ENCODE results near the gene MYRIP. TPM values are rescaled to one million over a fixed set of nuclear protein-coding genes. Genes with fewer than 3 reads are reported as not detected.

Gene MYRIP
- total RNA-seq, 4 donors from 2014 or later = 1.6 to 7.1 (median 3.6) TPM

DNA sequence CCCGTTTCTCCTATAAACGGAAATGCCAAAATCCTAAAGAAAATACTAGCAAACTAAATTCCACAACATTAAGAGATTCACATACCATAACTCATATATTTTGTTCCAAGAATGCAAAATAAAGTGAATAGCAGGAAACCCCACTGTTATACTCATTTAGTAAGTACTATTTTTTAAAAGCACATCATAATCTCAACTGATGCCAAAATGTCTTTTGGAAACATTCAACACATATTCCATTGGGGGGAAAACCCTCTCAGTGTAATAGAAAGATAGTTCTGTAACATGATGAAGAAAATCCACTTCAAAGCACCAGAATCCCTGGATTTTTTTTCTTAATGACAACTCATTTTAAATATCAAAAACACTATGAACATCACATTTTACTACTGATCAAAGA is 407.1 kb downstream of the MYRIP start:
- Histone ChIP-seq H3K27me3 (no peaks in the 10 kb centered on the region), H3K9me3 (no peaks in the 10 kb centered on the region), H3K27ac (no peak overlapping the region), H3K4me1 (no peaks in the 10 kb centered on the region), H3K4me3 (replicated peaks in 1 of 3) (no peak overlapping the region), H3K36me3 (no peaks in the 10 kb centered on the region)
- WGBS, 2 donors = 82 to 83% methylated on average over 2 of the region's 2 CpGs
- TF ChIP-seq POLR2A (IDR thresholded peaks at IDR 0.05) = no peak
- TF ChIP-seq, protein P1, sequence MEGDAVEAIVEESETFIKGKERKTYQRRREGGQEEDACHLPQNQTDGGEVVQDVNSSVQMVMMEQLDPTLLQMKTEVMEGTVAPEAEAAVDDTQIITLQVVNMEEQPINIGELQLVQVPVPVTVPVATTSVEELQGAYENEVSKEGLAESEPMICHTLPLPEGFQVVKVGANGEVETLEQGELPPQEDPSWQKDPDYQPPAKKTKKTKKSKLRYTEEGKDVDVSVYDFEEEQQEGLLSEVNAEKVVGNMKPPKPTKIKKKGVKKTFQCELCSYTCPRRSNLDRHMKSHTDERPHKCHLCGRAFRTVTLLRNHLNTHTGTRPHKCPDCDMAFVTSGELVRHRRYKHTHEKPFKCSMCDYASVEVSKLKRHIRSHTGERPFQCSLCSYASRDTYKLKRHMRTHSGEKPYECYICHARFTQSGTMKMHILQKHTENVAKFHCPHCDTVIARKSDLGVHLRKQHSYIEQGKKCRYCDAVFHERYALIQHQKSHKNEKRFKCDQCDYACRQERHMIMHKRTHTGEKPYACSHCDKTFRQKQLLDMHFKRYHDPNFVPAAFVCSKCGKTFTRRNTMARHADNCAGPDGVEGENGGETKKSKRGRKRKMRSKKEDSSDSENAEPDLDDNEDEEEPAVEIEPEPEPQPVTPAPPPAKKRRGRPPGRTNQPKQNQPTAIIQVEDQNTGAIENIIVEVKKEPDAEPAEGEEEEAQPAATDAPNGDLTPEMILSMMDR (IDR thresholded peaks at IDR 0.05) = no peak
- DNase-seq = no peak
- intact Hi-C loops (cut with DNase I) = no loop called here

DNA sequence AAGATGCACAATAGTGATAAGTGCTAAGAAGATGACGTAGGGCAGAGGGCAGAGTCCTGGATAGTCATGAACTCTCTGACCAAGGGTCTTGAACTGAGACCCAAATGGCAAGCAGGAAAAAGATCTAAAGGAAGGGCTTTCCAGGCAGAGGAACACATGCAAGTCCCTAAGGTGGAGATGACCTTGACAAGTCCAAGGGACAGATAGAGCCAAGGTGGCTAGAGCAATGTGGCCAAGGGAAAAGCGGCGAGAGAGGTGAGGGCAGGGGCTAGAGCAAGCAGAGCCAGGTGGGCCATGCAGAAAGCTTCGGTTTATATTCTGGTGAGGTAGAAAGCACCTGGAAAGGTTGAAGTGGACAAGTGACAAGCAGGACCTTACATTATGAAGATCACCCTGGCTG is 414.4 kb downstream of the MYRIP start:
- 91 to 92% methylated on average over 4 of the region's 4 CpGs for WGBS, 2 donors
- no peak for DNase-seq
- intact Hi-C loops (cut with DNase I) = no loop called here

DNA sequence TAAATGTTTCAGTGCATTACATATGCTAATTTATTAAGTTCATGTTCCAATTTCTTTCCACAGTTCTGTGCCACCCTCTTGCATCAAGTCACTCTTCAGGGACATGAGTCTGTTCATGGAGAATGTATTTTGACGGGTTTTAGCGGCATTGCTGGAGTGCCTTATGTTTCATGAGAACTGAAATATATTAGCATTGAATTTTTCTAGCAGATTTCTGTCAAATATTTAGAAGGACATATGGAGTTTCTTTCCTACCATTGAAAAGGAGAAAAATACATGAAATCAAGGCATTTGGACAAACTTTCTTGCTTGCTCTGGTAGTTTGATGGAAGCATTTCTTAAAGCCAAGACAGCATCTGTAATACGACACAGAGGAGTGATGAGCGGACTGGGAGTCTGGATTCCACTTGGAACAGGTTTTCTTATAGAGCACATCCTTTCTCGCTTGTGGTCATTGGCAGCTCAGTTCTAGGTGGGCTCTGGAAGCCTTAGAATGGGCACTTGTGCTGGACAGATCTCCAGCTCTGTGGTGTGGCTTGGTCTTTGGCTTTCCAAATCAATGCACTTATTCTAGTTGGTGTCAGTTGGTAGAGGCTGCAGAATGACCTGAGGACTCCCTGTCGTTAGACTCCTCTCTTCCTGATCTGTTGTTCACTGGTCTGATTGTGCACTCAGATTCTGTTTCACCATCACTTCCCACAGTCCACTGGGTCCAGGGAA is 415.5 kb downstream of the MYRIP start:
- H3K27me3 ChIP-seq = no peaks in the 10 kb centered on the region
- no peak for TF ChIP-seq POLR2A (IDR thresholded peaks at IDR 0.05)
- TF ChIP-seq, protein P1 (IDR thresholded peaks at IDR 0.05) = no peak
- DNase-seq = no peak
- no peak overlapping the region for H3K4me3 ChIP-seq (replicated peaks in 1 of 3)
- H3K36me3 ChIP-seq = no peaks in the 10 kb centered on the region
- WGBS, 2 donors = 95 to 98% methylated on average over 6 of the region's 6 CpGs
- H3K27ac ChIP-seq = no peak overlapping the region
- no peaks in the 10 kb centered on the region for H3K4me1 ChIP-seq
- H3K9me3 ChIP-seq = no peaks in the 10 kb centered on the region
- intact Hi-C loops (cut with DNase I) = no loop called here

More for the DNA sequence above, 414.4 kb downstream of the MYRIP start:
- Histone ChIP-seq H3K27me3 (no peaks in the 10 kb centered on the region), H3K9me3 (no peaks in the 10 kb centered on the region), H3K27ac (no peak overlapping the region), H3K36me3 (no peaks in the 10 kb centered on the region), H3K4me1 (no peaks in the 10 kb centered on the region), H3K4me3 (replicated peaks in 1 of 3) (no peak overlapping the region)
- no peak for TF ChIP-seq POLR2A (IDR thresholded peaks at IDR 0.05)
- TF ChIP-seq, protein P1 (IDR thresholded peaks at IDR 0.05) = no peak

DNA sequence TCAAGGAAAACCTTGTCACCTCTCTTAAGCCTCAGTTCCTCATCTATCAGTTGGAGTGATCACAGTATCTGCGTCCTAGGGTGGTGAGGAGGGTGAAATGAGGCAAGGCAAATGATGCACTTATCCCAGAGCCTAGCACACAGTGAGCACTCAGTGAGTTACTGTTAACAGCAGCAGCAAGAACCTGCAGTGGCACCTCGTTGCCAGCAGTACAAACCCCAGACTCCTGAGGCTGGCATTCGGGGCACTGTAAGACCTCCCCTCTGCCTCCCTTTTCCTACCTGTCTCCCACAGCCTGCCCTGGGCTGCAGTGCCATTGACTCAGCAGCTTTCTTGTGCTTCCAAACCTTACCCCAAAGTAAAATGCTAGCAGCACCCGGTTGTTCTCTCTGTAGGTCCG is 417.2 kb downstream of the MYRIP start:
- H3K36me3 ChIP-seq = no peaks in the 10 kb centered on the region
- no peak overlapping the region for H3K4me3 ChIP-seq (replicated peaks in 1 of 3)
- intact Hi-C loops (cut with DNase I) = no loop called here
- H3K9me3 ChIP-seq = no peaks in the 10 kb centered on the region
- H3K27ac ChIP-seq = no peak overlapping the region
- 88 to 91% methylated on average over 5 of the region's 5 CpGs for WGBS, 2 donors
- TF ChIP-seq, protein P1 (IDR thresholded peaks at IDR 0.05) = no peak
- H3K27me3 ChIP-seq = no peaks in the 10 kb centered on the region
- no peaks in the 10 kb centered on the region for H3K4me1 ChIP-seq
- no peak for DNase-seq

DNA sequence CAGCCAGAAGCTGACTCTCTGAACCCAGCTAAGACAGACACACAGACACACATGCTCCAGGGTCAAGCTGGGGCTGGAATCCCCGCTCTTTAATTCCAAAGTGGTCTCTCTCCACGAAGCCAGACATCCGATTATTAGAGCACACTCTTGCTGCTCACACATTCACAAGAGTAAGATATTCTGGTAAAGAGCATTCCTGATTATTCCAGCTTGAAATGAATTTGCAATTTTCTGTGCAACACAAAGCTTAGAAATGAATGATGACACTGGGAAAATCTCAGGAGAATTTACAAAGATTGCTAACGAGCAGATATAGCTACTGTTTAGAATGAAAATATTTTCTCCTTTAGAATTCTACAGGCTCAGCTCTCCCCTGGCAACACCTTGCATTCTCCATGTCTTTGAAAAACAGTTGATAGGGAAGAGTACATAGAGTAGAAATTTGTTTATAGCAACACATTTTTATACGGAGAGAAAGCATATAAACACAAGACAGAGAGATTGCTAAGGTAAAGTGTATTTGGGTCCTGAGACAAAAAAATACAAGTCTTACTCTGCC is 419.5 kb downstream of the MYRIP start:
- WGBS, 2 donors = 82 to 84% methylated on average over 5 of the region's 5 CpGs
- no peaks in the 10 kb centered on the region for H3K9me3 ChIP-seq
- DNase-seq = no peak
- no peak overlapping the region for H3K4me3 ChIP-seq (replicated peaks in 1 of 3)
- H3K36me3 ChIP-seq = no peaks in the 10 kb centered on the region
- no peak overlapping the region for H3K27ac ChIP-seq
- no peak for TF ChIP-seq POLR2A (IDR thresholded peaks at IDR 0.05)
- TF ChIP-seq, protein P1 (IDR thresholded peaks at IDR 0.05) = no peak
- no peaks in the 10 kb centered on the region for H3K4me1 ChIP-seq
- no peaks in the 10 kb centered on the region for H3K27me3 ChIP-seq
- intact Hi-C loops (cut with DNase I) = no loop called here

Measured in thyroid gland (tissue), 4 donors.